ENCODE measurements around the gene TBC1D1.
"Not testable (repeated sequence)": the region's sequence is repeated elsewhere in the genome, so short reads cannot be mapped to it uniquely, and the experiment has no call there.

The TBC1D1 gene

DNA sequence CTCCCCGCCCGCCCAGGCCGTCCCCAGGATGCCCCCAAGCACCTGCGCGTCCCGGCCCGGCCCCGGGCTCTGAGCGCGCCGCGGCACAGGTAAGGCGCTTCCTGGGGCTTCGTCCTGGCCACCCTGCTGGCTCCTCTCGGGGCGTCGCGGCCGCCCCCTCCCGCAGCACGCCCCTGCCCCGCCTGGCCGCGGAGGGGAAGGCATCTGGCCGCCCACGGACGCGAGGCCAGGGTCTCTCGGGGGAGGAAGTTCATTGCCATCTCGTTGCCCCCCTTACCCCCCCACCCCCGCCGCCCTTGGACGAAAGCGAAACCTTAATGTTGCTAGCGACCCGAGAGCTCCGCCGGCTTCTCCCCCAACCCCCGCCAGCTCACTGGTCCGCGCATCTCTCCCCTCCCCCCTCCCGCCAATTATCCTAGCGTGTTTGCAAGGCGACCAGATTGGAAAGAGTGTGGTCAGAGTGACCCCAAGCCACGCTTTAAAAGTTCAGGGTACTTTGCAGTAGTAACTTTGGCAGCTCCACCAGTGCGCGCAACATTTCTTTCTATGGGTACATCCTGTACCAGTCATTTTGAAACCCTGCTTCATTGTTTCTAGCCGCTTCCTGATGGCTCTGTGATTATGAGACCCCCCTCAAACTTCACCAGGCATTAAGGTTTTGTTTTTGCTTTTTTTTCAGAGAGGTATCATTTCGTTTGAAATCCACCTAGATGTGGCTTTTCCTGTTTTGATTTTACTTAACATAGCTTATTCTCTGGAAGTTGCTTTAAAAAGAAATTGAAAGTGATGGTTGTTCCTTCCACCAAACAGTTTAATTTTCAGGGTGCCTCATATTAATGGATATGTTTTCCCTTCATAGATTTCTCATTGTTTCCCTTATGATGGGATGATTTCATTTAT is 626 bp downstream of the TBC1D1 start:
- DNase-seq: peak in 1 of 2 experiments; percentile 34

DNA sequence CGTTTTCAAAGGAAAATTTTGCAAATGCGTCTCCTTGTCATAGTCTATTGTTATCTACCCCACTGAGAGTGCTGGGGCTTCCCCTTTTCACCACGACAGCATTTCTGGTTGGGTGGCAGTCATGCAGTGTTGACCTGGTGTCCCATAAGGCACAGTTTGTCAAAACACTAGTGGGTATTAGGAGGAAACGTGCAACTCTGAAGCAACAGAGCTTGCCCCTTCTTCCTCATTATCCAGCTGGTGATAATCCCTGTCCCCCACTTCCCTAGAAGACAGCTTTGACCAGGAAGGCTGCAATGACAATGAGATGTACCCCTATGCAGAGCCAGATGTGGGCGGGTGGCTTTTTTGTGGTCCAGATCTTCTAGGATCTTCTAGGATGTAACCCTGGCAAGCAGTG is 1.8 kb downstream of the TBC1D1 start:
- DNase-seq: no peak

DNA sequence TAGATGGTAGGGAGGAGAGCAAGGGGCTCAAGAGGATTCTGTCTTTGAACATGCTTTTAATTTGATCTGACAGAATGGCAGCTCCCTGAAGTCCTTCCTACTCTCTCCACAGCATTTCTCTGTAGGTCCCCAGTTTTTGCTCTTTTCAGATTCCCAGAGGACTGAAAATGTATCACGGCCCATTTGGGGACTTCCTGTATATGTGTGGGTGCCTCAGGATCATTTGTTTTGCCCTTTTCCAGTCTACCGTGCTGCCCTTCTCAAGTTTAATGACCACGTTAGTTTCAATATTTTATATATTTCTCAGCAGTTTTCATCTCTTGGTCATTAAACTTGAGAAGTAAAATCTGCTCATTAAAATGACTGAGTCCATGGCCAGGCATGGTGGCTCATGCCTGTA is 2.3 kb downstream of the TBC1D1 start:
- DNase-seq: no peak

DNA sequence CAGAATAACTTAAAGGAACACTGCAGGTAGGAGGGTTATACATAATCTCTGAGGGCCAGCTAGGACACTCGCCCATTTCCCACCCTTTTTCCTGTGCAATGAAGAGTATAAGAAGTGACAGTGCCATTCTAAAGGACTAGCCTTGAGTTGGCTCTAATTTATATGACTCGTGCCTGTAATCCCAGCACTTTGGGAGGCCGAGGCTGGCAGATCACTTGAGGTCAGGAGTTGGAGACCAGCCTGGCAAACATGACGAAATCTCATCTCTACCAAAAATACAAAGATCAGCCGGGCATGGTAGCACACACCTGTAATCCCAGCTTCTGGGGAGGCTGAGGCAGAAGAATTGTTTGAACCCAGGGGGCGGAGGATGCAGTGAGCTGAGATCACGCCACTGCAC is 4.4 kb downstream of the TBC1D1 start:
- DNase-seq: no peak

DNA sequence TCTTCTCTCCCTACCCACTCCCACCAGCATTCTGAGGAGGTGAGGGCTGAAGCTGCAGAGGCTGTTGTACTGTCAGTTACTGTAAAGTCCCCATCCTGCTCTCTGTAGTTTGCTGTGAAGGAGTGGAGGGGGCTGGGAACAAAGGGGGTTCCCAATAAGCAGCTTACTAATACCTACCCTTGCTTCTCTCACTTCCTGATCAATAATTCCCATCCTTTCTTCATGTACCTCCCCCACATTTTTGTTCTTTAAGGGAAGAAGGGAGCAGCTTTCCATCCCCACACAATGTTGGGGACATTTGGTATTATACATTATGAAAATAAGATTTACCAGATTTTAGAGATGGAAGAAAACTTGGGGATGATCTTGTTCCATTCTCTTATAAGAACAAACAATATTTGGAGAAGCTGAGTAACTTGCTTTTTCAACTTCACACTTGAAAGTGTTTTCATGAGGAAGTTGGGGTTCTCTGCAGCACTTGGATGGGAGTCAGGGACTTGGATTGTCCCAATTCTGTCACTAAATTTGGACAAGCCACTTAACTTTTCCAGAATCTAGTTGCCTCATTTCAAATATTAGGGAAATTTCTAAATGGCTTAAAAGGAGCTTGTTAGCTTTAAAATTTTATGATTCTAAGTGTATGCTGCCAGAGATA is 5.4 kb downstream of the TBC1D1 start:
- no peak for DNase-seq

DNA sequence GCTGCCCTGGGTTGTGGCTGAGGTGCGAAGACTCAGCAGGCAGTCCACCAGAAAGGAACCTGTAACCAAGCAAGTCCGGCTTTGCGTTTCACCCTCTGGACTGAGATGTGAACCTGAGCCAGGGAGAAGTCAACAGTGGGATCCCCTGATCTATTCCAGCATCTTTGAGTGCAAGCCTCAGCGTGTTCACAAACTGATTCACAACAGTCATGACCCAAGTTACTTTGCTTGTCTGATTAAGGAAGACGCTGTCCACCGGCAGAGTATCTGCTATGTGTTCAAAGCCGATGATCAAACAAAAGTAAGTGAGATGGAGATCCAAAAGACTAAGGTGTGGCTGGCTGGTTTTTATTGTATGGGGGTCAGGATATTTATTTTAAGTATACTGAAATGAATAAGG is 11.3 kb downstream of the TBC1D1 start:
- no peak for DNase-seq

DNA sequence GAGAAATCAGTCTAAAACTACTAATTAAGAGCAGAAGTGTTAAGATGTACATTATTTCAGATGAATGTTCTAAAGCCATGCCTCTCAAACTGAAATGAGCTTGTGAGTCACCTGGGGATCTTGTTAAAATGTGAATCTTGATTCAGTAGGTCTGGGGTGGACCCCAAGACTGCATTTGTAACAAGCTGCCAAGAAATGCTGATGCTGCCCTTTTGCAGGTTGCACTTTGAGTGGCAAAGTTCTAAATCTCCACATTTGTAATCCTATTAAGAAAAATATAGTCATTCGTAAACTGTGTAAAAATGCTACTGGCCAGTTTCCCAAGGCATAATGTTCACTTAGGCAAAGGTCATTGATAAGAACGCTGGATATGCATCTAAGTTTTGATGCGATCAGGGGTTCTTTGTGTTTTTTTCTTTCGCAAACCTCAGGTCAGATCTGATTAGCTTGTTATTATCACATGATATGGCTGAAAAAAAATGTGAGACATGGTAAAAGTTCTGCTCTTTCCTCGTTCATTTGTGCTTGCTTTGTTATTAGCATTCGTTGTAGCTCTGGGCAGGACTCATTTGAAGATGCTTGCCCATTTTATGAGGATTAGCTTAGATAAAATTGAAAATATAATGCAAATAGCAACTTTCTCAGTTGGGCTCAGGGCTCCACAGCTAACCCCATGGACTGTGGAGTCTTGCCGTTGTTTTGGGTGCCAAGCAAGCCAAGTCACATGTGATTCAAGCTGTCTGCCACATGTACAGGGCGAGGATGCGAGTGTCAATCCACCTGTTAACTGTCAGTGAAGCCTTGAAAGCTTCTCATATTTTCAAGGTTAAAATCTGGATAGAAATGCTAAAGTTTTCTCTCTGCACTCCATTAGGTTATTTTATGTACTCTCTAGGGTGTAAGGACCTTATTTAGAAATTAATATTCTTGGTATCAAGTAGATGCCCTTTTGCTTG is 12.1 kb downstream of the TBC1D1 start:
- no peak for DNase-seq

DNA sequence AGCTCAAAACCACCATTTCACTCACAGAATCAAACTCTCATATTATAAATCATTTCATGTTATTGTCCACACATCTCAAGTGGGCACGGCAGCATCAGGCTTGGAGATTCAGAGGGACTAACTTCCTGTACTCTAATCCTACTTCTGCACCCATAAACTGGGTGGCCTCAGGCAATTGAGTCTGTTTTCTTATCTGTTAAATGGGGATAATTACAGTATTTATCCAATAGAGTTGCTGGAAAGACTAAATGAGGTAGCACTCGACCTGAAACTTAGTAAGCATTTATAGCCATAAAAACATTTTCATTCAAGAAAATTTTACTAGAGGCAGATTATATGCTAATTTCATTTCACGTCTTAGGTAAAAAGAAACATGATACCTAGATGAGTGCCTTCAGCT is 13.0 kb downstream of the TBC1D1 start:
- no peak for DNase-seq

DNA sequence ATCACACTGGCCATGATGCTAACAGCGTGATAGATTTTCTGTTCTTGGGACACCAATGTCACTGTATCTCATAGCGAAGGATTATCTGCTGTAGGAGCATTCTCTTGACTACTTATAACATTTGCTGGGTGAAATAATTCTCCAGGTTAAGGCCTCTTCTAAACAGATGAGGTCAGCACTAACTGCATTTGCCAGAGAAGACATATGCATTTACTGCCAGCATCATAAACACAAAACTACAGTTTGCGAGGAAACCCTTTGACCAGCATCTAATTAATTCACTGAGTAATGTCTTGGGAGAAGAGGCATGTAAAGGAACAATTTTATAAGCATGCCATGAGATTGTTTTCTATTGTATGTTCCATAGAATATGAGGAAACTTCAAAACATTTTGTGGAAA is 13.9 kb downstream of the TBC1D1 start:
- no peak for DNase-seq

DNA sequence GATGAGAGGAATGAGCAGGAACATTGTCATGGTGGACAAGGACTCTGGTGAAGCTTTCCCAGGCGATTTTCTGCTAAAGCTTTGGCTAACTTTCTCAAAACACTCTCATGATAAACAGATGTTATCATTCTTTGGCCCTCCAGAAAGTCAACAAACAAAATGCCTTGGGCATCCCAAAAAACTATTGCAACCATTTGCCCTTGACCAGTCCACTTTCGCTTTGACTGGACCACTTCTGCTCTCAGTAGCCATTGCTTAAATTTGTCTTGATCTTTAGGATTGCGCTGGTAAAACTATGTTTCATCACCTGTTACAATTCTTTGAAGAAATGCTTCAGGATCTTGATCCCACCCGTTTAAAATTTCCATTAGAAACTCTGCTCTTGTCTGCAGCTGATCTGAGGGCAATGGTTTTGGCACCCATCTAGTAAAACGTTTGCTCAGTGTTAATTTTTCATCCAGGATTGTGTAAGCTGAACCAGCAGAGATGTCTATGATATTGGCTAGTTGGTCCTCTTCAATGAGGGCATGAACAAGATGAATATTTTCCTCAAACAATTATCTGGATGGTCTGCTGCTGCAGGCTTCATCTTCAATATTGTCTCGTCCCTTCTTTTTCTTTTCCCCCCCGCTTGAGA is 14.8 kb downstream of the TBC1D1 start:
- DNase-seq: no peak

DNA sequence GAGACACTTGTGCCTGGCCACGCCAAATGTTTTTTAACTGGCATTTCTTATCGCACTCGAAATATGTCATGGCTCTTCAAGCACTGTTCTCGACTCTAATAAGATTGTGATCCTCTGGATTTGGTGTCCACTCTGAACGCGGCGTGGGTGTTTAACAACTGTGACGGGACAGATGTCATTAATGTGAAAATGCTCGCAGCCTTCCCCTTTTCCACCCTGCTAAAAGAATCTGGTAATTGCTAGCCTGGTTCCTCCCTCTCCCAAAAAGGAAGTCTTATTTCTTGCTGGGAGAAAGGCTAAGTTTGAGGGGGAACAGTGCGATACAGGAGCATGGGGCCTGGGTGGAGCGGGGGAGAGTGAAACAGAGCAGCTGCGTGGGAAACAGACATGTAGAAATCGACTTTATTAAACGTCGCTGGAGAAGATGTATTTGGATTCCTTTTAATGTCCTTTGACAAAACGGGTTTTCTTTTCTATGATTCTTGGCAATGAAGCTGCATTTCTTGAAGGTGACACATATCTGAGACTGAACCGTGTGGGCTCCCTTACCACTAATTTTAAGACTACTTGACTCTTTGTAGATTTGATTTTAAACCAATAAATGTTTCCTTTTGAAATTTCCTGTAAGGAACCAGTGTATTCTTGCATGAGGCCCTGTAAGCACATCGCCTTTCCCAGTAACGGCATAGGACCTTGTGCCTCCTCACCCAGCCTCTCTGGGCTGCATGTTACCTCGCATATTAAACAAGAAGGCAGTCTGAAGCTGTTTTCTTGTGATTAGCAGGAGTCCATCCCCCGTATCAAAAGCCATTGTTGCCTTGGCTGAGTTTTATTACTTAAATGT is 17.8 kb downstream of the TBC1D1 start:
- DNase-seq: peak; percentile 10 to 62

DNA sequence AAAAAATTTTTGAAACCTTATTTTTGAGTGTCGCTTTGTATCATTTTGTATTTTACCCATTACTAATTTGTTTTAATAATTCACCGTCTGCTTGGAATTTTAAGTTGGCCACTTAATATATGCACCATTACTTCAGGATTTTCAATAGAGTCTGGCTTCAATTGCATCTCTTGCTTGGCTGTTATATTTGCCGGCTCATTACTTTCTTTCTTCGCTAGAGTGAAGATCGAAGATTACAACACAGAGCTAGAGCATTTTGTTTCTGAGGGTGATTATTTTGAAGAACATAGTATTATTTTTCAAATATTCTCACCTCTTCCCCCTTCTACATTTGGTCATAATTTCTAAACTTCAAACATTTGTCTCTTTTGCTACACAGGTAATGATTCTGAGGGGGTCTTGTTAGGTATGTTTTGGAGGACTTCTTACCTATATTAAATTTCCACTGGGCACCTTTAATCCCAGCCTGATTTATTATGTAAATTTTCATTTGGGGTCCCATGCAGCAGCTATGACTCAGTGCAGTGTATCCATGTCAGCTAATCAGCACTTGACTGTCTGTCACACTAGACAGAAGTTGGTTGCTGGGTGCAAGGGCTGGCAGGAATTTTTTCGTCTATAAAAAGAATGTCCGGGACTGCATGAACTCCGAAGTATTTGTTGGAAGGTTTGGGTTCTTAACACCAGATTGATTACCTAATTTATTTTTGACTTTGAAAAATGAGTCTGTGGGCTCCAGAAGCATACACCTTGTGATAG is 18.6 kb downstream of the TBC1D1 start:
- peak; percentile 29 to 69 for DNase-seq

DNA sequence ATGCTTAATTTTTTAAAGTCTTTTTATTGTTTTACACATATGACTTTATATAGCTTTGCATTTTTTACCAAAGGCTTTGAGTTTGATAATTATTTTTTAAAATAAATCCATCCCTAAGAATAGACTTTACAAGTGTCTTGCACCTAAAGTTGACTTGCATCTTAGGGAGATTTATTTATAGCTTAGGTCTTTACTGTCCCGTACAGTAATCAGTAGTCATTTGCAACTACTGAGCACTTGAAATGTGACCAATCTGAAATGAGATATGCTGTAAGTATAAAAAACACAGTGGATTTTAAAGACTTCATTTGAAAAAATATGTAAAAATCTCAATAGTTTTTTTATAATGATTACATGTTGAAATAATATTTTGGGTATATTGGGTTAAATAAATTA is 19.2 kb downstream of the TBC1D1 start:
- DNase-seq: no peak

DNA sequence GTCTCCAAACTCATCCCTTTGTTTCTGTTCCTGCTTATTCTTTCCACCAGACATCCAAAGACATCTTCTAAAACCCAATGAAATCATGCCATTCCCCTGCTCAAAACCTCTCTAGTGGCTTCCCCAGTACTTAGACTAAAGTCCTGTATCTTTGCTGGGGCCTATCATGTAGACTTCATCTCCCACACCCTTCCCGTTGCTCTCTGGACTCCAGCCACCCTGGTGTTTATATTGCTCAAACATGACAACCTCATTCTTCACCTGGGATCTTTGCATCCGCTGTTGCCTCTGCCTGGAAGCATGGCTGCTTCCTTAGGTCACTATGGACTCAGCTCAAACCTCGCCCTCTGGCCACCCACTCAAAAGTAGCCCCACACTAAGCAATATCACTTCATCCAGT is 23.7 kb downstream of the TBC1D1 start:
- no peak for DNase-seq

DNA sequence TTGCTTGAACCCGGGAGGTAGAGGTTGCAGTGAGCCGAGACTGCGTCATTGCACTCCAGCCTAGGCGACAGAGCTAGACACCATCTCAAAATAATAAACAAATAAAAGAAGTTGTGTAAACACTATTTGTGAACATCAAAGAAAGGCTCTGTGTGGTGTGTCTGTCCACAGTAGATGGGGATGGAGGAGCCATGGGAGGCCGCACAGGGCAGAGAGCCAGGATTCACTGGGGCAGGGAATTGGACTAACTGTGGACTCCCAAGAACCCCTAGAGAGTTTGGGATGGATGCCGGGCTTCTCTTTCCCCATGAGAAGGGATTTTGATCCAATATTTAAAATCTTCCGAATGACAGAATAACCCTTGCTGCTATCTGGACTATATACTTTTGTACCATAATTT is 26.5 kb downstream of the TBC1D1 start:
- DNase-seq: no peak

DNA sequence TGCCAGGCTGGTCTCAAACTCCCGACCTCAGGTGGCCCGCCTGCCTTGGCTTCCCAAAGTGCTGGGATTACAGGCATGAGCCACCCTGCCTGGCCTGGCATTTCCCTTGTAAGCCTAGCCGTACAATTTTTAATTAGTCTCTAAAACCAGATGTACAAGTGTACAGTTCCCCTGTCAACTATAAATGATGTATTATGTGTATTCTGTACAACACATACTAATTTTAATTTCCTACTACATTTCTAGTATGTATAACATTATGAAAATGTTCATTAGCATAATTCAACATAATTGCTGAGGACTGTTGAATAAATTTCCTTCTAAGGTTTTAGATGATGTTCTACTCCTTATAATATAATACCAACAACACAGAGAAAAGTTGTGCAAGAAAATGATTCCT is 27.8 kb downstream of the TBC1D1 start:
- no peak for DNase-seq

DNA sequence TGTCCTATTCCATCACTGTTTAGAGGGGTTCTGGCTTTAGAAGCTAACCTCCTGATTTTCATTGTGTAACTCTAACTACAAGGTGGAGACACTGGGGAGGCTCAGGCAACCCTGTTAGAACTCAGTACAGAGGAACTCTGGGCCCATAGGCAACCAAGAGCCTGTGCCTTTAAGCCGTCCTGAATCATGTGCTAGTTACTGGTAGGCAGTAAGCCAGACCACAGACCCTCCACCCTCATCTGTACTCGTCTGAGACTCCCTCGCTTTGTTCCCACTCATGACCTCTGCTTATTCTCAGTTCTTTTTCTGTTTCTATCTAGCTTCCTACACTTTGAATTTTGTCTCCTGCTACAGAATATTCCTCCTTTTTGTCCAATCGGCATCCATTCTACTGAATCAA is 31.4 kb downstream of the TBC1D1 start:
- no peak for DNase-seq

DNA sequence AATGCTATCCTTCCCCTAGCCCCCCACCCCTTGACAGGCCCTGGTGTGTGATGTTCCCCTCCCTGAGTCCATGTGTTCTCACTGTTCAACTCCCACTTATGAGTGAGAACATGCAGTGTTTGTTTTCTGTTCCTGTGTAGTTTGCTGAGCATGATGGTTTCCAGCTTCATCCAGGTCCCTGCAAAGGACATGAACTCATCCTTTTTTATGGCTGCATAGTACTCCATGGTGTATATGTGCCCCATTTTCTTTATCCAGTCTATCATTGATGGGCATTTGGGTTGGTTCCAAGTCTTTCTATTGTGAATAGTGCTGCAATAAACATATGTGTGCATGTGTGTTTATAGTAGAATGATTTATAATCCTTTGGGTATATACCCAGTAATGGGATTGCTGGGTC is 32.2 kb downstream of the TBC1D1 start:
- not testable (repeated sequence) for DNase-seq

DNA sequence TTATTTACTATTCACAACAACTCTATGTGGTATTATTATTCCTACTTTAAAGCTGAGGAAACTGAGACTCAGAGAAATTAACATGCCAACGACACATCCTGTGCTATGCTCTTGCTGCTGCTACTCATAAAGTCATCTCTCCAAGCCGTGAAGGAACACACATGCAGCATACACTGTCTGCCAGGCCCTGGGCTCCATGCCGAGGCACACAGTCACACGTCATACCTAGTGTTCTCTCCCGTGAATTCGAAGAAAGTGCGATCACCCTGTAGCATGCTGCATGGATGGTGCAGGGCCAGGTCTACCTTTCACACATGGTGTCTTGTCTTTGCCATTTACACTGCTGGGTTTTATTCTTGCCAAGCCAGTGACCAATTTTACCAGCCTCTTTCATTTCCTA is 34.1 kb downstream of the TBC1D1 start:
- DNase-seq: no peak

DNA sequence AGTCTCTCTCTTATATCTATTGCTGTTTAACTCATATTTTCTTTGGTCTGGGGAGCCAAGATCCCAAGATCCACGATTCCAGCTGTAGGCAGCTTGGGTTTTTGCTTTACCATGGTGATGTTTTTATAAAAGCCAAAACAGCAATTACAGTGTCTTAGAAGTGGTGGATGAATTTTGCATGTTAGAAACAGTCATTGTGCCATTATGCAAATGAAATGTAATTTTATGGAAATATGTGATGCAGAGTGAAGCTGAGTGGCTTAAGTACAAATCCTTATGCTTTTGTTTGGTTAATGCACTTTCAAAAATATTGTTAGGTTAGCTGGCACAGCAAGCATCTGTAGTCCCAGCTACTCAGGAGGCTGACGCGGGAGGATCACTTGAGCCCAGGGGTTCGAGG is 36.5 kb downstream of the TBC1D1 start:
- DNase-seq: no peak
